Measurements from ENCODE around the gene ATP5PF. TPM values are rescaled to one million over a fixed set of nuclear protein-coding genes. Genes with fewer than 3 reads are reported as not detected.

The ATP5PF gene
- total and polyA plus RNA-seq, 7 donors, result 355 to 1,142 (median 424) TPM

- no peak for TF ChIP-seq CTCF (IDR thresholded peaks at IDR 0.05)
- DNase-seq, result no peak
- WGBS, 3 donors, result 95 to 97% (median 97%) methylated on average over 3 of the region's 3 CpGs
Observed at GRCh38 chr21:25742900-25743299, 8.2 kb upstream of the ATP5PF start.

GRCh38 chr21:25737421-25737820 is 2.7 kb upstream of the ATP5PF start:
- peak overlapping the region; percentile 97 for H3K27ac ChIP-seq
- H3K36me3 ChIP-seq (ENCODE audit: insufficient read depth in 1 of 2, low read depth in 1 of 2), result peaks cover 0 to 2% of the 10 kb centered on the region in 2 donors
- H3K4me3 ChIP-seq, result no peak overlapping the region
- WGBS, 3 donors, result 60 to 86% (median 65%) methylated on average over 1 of the region's 1 CpG
- TF ChIP-seq CTCF (IDR thresholded peaks at IDR 0.05), result no peak
- H3K9me3 ChIP-seq, result no peaks in the 10 kb centered on the region
- ATAC-seq (no peak), DNase-seq (no peak)
- intact Hi-C loops (cut with DNase I), result no loop called here
- H3K27me3 ChIP-seq (ENCODE audit: insufficient read depth in 3 of 3, low read length in 2 of 3), result no peaks in the 10 kb centered on the region
- H3K4me1 ChIP-seq, result peaks cover 36% of the 10 kb centered on the region

More at GRCh38 chr21:25742900-25743299, 8.2 kb upstream of the ATP5PF start:
- ATAC-seq, result no peak
- H3K36me3 ChIP-seq (ENCODE audit: insufficient read depth in 1 of 2, low read depth in 1 of 2), result peaks cover 2 to 36% of the 10 kb centered on the region in 2 donors
- no peaks in the 10 kb centered on the region for H3K9me3 ChIP-seq
- intact Hi-C loops (cut with DNase I), result no loop called here
- H3K4me1 ChIP-seq, result peaks cover 7% of the 10 kb centered on the region
- no peak overlapping the region for H3K27ac ChIP-seq
- H3K4me3 ChIP-seq, result no peak overlapping the region
- H3K27me3 ChIP-seq (ENCODE audit: insufficient read depth in 3 of 3, low read length in 2 of 3), result no peaks in the 10 kb centered on the region

GRCh38 chr21:25735646-25736597 is 1.2 kb upstream of the ATP5PF start:
- no peaks in the 10 kb centered on the region for H3K27me3 ChIP-seq (ENCODE audit: insufficient read depth in 3 of 3, low read length in 2 of 3)
- no peaks in the 10 kb centered on the region for H3K9me3 ChIP-seq
- H3K27ac ChIP-seq, result peak overlapping the region; percentile 97
- WGBS, 3 donors, result 0 to 1% (median 0%) methylated on average over 18 to 48 of the region's 48 CpGs
- peak overlapping the region; percentile 93 for H3K4me3 ChIP-seq
- DNase-seq (peak; percentile 92 to 94), ATAC-seq (peak; percentile 73 to 78 (median 77))
- no peak for TF ChIP-seq CTCF (IDR thresholded peaks at IDR 0.05)
- peaks cover 45% of the 10 kb centered on the region for H3K4me1 ChIP-seq
- H3K36me3 ChIP-seq (ENCODE audit: insufficient read depth in 1 of 2, low read depth in 1 of 2), result no peaks in the 10 kb centered on the region
- intact Hi-C loops (cut with DNase I), result no loop called here

- 0 to 1% (median 0%) methylated on average over 10 of the region's 10 CpGs for WGBS, 3 donors
- ATAC-seq, result peak in 1 of 4 donors; percentile 0
- Histone ChIP-seq H3K4me1 (peaks cover 53% of the 10 kb centered on the region), H3K9me3 (no peaks in the 10 kb centered on the region), H3K4me3 (peak overlapping the region; percentile 93), H3K27ac (peak overlapping the region; percentile 97), H3K36me3 (ENCODE audit: insufficient read depth in 1 of 2, low read depth in 1 of 2) (peaks cover 0 to 1% of the 10 kb centered on the region in 2 donors), H3K27me3 (ENCODE audit: insufficient read depth in 3 of 3, low read length in 2 of 3) (no peaks in the 10 kb centered on the region)
- intact Hi-C loops (cut with DNase I), result loop anchor here in 1 of 2 donors (5.0 kb wide), 1 partner anchor 127 kb away; the partner anchor contains the start of gene MRPL39
- DNase-seq, result no peak
- no peak for TF ChIP-seq CTCF (IDR thresholded peaks at IDR 0.05)
Observed at GRCh38 chr21:25734654-25734903, 125 bp downstream of the ATP5PF start.
